Prostate gland (tissue), 2 donors: ENCODE results near the gene PTPRT. TPM values are rescaled to one million over a fixed set of nuclear protein-coding genes. Genes with fewer than 3 reads are reported as not detected.

Experiments
- DNase-seq: peaks from one replicate; pipeline ENCODE4 v3.0.0-alpha.2; 2019; ENCODE audit warnings: low spot score
- H3K27ac ChIP-seq, 2 donors: fragments of 200-600 bp; sonication (generic); 2 replicates each; pipeline ENCODE4 v1.5.1; 2017 to 2019
- H3K27me3 ChIP-seq: fragments of 200-600 bp; sonication (generic); replicated peaks from 2 replicates; pipeline ENCODE4 v1.5.1; 2019; ENCODE audit not compliant: insufficient read depth
- H3K36me3 ChIP-seq, 2 donors: fragments of 200-600 bp; sonication (generic); 1 replicate in 1 of 2; 2 replicates in 1 of 2; pipeline versions ENCODE4 v1.5.1 to v1.8.1; 2017 to 2019
- H3K4me1 ChIP-seq: fragments of 200-600 bp; sonication (generic); replicated peaks from 2 replicates; pipeline ENCODE4 v1.5.1; 2019
- H3K4me3 ChIP-seq, 2 donors: fragments of 200-600 bp; sonication (generic); 2 replicates each; pipeline ENCODE4 v1.5.1; 2017 to 2019
- H3K9me3 ChIP-seq: fragments of 200-600 bp; sonication (generic); 2 replicates; pipeline ENCODE4 v1.5.1; 2017
- POLR2A ChIP-seq: fragments of 450-650 bp; IDR thresholded peaks from one replicate; pipeline ENCODE4 v1.6.1; 2016; ENCODE audit warnings: antibody characterized with exemption, mild to moderate bottlenecking
- POLR2AphosphoS5 ChIP-seq: sonication (generic); formaldehyde crosslinking; IDR thresholded peaks from one replicate; pipeline ENCODE4 v1.6.1; 2017; ENCODE audit warnings: antibody characterized with exemption
- WGBS: methylation state at CpG from one replicate; pipeline ENCODE4 v1.1.5; 2018; 5-methylcytosine and 5-hydroxymethylcytosine counted together
- intact Hi-C: fragments of 100-400 bp; cut with DNase I; formaldehyde crosslinking; loops from one replicate; pipeline ENCODE4 v1.14.2; 2022
- total RNA-seq, 2 donors: library from RNA; depleted of rRNA; stranded (reverse); fragments of >200 nt; gene quantifications; one replicate each; pipeline ENCODE4 v1.1.0, GENCODE V29; 2016
- TF ChIP-seq, protein P1 (sequence below), 4 experiments: fragments of 200-600 bp in 2 of 4; fragments of 450-650 bp in 2 of 4; sonication (generic) in 2 of 4; IDR thresholded peaks; 1 replicate in 3 of 4; 2 replicates in 1 of 4; pipeline ENCODE4 v1.5.1; 2016 to 2019; ENCODE audit warnings: antibody characterized with exemption in 4 of 4, mild to moderate bottlenecking in 2 of 4, moderate library complexity in 2 of 4

The PTPRT gene
- total RNA-seq, 2 donors from 2014 or later, result 1.5 to 3.5 TPM

DNA sequence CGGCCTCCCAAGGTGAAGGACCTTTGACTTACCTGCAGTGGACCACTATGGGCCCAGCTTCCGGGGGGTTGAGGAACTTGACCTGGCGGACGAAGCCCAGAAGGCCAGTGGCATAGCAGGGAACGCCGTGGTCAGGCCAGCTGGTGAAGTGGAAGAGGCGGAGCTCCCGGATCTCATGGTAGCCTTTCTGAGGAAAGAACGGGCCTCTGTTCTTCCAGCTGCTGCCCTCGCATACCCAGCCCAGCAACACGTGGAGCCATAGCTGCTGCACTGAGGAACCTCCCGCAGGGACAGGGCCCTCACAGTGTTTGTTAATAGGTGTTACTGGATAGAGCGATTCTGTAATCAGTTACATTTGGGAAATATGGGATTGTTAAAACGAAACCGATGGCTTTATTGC is 1079.4 kb downstream of the PTPRT start:
- DNase-seq, result no peak
- 79% methylated on average over 15 of the region's 15 CpGs for WGBS
- TF ChIP-seq POLR2AphosphoS5 (no peak), POLR2A (no peak)
- TF ChIP-seq, protein P1, sequence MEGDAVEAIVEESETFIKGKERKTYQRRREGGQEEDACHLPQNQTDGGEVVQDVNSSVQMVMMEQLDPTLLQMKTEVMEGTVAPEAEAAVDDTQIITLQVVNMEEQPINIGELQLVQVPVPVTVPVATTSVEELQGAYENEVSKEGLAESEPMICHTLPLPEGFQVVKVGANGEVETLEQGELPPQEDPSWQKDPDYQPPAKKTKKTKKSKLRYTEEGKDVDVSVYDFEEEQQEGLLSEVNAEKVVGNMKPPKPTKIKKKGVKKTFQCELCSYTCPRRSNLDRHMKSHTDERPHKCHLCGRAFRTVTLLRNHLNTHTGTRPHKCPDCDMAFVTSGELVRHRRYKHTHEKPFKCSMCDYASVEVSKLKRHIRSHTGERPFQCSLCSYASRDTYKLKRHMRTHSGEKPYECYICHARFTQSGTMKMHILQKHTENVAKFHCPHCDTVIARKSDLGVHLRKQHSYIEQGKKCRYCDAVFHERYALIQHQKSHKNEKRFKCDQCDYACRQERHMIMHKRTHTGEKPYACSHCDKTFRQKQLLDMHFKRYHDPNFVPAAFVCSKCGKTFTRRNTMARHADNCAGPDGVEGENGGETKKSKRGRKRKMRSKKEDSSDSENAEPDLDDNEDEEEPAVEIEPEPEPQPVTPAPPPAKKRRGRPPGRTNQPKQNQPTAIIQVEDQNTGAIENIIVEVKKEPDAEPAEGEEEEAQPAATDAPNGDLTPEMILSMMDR (IDR thresholded peaks at IDR 0.05), result no peak
- Histone ChIP-seq H3K36me3 (no peaks in the 10 kb centered on the region), H3K27me3 (no peaks in the 10 kb centered on the region), H3K9me3 (no peaks in the 10 kb centered on the region), H3K4me1 (no peaks in the 10 kb centered on the region), H3K4me3 (no peak overlapping the region), H3K27ac (no peak overlapping the region)
- intact Hi-C loops, result no loop called here

DNA sequence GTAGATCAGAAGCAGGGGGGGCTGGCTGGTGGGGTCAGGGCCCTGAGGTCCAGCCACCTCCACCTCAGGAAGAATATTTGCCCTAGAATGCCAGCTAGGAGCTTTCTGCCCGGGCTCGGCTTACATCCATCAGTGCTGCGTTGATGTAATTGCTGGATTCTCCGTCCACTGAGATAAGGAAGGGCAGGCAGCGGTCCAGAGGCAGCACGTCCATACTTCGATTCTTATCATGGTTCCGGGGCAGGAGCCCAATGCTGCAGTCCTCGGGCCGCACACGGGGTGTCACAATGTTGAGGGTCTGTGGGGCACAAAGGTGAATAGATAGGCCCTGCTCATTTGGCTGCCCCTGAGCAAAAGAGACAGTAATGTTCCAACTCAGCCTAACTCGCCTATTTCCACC is 1087.7 kb downstream of the PTPRT start:
- H3K4me3 ChIP-seq, result no peak overlapping the region
- H3K27ac ChIP-seq, result no peak overlapping the region
- no peak for TF ChIP-seq POLR2A
- no peak for TF ChIP-seq POLR2AphosphoS5
- no peak for DNase-seq
- H3K4me1 ChIP-seq, result no peaks in the 10 kb centered on the region
- H3K36me3 ChIP-seq, result no peaks in the 10 kb centered on the region
- H3K27me3 ChIP-seq, result no peaks in the 10 kb centered on the region
- WGBS, result 72% methylated on average over 12 of the region's 12 CpGs
- intact Hi-C loops, result no loop called here
- no peaks in the 10 kb centered on the region for H3K9me3 ChIP-seq

DNA sequence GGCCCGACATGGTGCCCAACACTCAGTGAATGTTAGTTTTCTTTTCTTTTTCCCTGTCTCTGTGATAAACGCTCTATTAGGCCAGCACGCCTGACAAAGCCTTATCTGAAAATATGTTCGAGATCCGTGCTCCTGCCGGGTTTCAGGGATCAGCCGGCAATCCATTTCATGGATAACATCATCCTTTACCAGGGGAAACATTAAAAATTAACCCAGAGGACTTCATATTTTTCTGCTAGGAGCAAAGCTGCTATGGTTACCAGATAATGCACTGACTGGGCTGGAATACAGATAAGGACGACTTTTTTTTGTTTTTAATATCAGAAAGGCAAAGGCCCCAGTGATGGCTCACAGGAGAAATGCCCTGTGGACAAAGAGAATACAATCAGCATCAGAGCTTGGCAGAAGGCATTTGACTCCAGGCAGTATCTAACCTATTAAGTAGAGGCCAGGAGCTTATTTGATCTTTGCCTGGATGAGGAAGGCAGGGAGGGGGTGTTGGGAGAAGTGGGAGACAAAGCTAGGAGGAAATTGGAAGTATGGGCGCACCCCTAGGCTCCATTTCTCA is 1089.5 kb downstream of the PTPRT start:
- Histone ChIP-seq H3K4me1 (no peaks in the 10 kb centered on the region), H3K27me3 (no peaks in the 10 kb centered on the region), H3K36me3 (no peaks in the 10 kb centered on the region), H3K27ac (no peak overlapping the region), H3K4me3 (no peak overlapping the region), H3K9me3 (no peaks in the 10 kb centered on the region)
- TF ChIP-seq, protein P1 (IDR thresholded peaks at IDR 0.05), result no peak
- TF ChIP-seq POLR2A (no peak), POLR2AphosphoS5 (no peak)
- intact Hi-C loops, result no loop called here
- 90% methylated on average over 9 of the region's 9 CpGs for WGBS
- no peak for DNase-seq

DNA sequence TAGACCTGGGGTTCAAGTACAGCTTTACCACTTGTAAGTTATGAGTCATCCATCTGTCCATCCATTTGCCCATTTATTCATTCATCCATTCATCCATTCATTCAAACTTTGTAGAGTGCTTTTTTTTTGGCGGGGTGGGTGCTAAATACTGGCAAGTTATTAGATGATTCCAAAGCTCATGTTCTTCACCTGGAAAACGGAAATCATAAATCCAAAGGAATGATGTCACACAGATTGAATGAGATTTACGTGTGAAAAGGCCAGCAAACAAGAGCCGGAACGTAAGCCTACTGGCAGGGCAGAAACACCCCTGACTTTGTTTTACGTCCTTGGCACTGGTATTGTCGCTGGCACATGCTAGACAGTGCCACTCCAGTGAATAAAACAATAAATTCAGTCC is 1090.6 kb downstream of the PTPRT start:
- intact Hi-C loops, result no loop called here
- H3K36me3 ChIP-seq, result no peaks in the 10 kb centered on the region
- no peaks in the 10 kb centered on the region for H3K4me1 ChIP-seq
- no peaks in the 10 kb centered on the region for H3K9me3 ChIP-seq
- WGBS, result 62% methylated on average over 7 of the region's 7 CpGs
- H3K27me3 ChIP-seq, result no peaks in the 10 kb centered on the region
- DNase-seq, result no peak
- H3K27ac ChIP-seq, result no peak overlapping the region
- TF ChIP-seq POLR2A (no peak), POLR2AphosphoS5 (no peak)
- TF ChIP-seq, protein P1 (IDR thresholded peaks at IDR 0.05), result no peak
- H3K4me3 ChIP-seq, result no peak overlapping the region

DNA sequence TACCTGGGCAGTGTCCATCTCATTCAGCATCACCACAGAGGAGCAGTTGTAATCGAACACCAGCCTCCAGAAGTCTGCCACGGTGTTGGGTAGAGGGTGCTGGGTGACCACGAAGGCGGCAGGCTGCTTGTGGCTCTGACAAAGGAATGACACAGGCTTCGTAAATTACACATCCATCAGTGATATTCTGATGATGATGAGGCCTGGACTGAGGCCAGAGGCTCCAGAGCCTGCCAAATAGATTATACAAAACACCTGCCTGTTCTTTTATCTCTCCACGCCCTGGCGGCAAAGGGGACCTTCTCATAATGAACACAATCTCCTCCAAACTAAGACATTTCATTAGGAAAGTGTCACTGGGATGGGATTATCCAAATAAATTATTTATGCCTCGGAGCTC is 1091.3 kb downstream of the PTPRT start:
- Histone ChIP-seq H3K4me1 (no peaks in the 10 kb centered on the region), H3K27me3 (no peaks in the 10 kb centered on the region), H3K9me3 (no peaks in the 10 kb centered on the region), H3K36me3 (no peaks in the 10 kb centered on the region), H3K27ac (no peak overlapping the region), H3K4me3 (no peak overlapping the region)
- TF ChIP-seq POLR2A (no peak), POLR2AphosphoS5 (no peak)
- TF ChIP-seq, protein P1 (IDR thresholded peaks at IDR 0.05), result no peak
- DNase-seq, result no peak
- 88% methylated on average over 8 of the region's 8 CpGs for WGBS
- intact Hi-C loops, result no loop called here
